H7 (cell line): ENCODE data around the gene CUL1. TPM values are rescaled to one million over a fixed set of nuclear protein-coding genes. Genes with fewer than 3 reads are reported as not detected.

Source experiments
- DNase-seq: peaks from one replicate; pipeline ENCODE4 v3.0.0; 2012
- H3K27me3 ChIP-seq: 2 replicates; pipeline ENCODE4 v1.6.0; 2011; ENCODE audit warnings: mild to moderate bottlenecking, low read length; ENCODE audit not compliant: control insufficient read depth, insufficient read depth
- H3K36me3 ChIP-seq: replicated peaks from 2 replicates; pipeline ENCODE4 v1.5.1; 2011; ENCODE audit warnings: low read length; ENCODE audit not compliant: control insufficient read depth, insufficient read depth
- H3K4me3 ChIP-seq: 2 replicates; pipeline ENCODE4 v1.5.1; 2011; ENCODE audit warnings: low read depth, mild to moderate bottlenecking, control low read depth, low read length, moderate library complexity; ENCODE audit not compliant: insufficient read depth
- total RNA-seq: library from RNA; depleted of rRNA; stranded (reverse); fragments of >200 nt; shearing (Covaris generic); gene quantifications from 2 replicates; pipeline ENCODE4 v1.2.3, GENCODE V29; 2014

CUL1 gene
- total RNA-seq, 1 experiment from 2014 or later: 46.7 TPM

- Histone ChIP-seq H3K4me3 (no peak overlapping the region), H3K36me3 (no peaks in the 10 kb centered on the region), H3K27me3 (no peaks in the 10 kb centered on the region)
- no peak for DNase-seq
Measured at GRCh38 chr7:148746135-148746534, 47.4 kb downstream of the CUL1 start.

- no peaks in the 10 kb centered on the region for H3K36me3 ChIP-seq
- H3K4me3 ChIP-seq: no peak overlapping the region
- peak; percentile 90 for DNase-seq
- no peaks in the 10 kb centered on the region for H3K27me3 ChIP-seq
Measured at GRCh38 chr7:148747274-148747673, 48.6 kb downstream of the CUL1 start.

- Histone ChIP-seq H3K36me3 (no peaks in the 10 kb centered on the region), H3K27me3 (no peaks in the 10 kb centered on the region), H3K4me3 (no peak overlapping the region)
- no peak for DNase-seq
Measured at GRCh38 chr7:148750442-148751355, 52.0 kb downstream of the CUL1 start.

GRCh38 chr7:148753224-148753623 lies 54.5 kb downstream of the CUL1 start:
- Histone ChIP-seq H3K36me3 (no peaks in the 10 kb centered on the region; the same call in 1 of the 2 replicates), H3K4me3 (no peak overlapping the region), H3K27me3 (no peaks in the 10 kb centered on the region)
- DNase-seq: no peak

GRCh38 chr7:148754912-148755311 lies 56.2 kb downstream of the CUL1 start:
- no peak for DNase-seq
- Histone ChIP-seq H3K4me3 (no peak overlapping the region), H3K36me3 (no peaks in the 10 kb centered on the region; the same call in 1 of the 2 replicates), H3K27me3 (no peaks in the 10 kb centered on the region)

GRCh38 chr7:148761499-148762278 lies 63.0 kb downstream of the CUL1 start:
- no peak overlapping the region for H3K4me3 ChIP-seq
- peaks cover 2% of the 10 kb centered on the region for H3K36me3 ChIP-seq
- DNase-seq: no peak
- H3K27me3 ChIP-seq: no peaks in the 10 kb centered on the region

- no peak for DNase-seq
- H3K27me3 ChIP-seq: no peaks in the 10 kb centered on the region
- peaks cover 6% of the 10 kb centered on the region for H3K36me3 ChIP-seq
- H3K4me3 ChIP-seq: no peak overlapping the region
Measured at GRCh38 chr7:148763622-148764021, 64.9 kb downstream of the CUL1 start.

GRCh38 chr7:148770004-148770403 lies 71.3 kb downstream of the CUL1 start:
- Histone ChIP-seq H3K36me3 (peaks cover 8% of the 10 kb centered on the region), H3K27me3 (no peaks in the 10 kb centered on the region), H3K4me3 (no peak overlapping the region)
- DNase-seq: no peak

- Histone ChIP-seq H3K27me3 (no peaks in the 10 kb centered on the region), H3K4me3 (no peak overlapping the region), H3K36me3 (peaks cover 6% of the 10 kb centered on the region)
- DNase-seq: no peak
Measured at GRCh38 chr7:148772297-148773089, 73.8 kb downstream of the CUL1 start.

GRCh38 chr7:148773334-148773733 lies 74.6 kb downstream of the CUL1 start:
- Histone ChIP-seq H3K27me3 (no peaks in the 10 kb centered on the region), H3K4me3 (no peak overlapping the region), H3K36me3 (peaks cover 3% of the 10 kb centered on the region)
- no peak for DNase-seq

- H3K36me3 ChIP-seq: peaks cover 2% of the 10 kb centered on the region
- H3K27me3 ChIP-seq: no peaks in the 10 kb centered on the region
- no peak overlapping the region for H3K4me3 ChIP-seq
- DNase-seq: no peak
Measured at GRCh38 chr7:148774471-148774870, 75.8 kb downstream of the CUL1 start.

GRCh38 chr7:148782757-148783456 lies 84.2 kb downstream of the CUL1 start:
- Histone ChIP-seq H3K36me3 (peaks cover 4% of the 10 kb centered on the region), H3K27me3 (no peaks in the 10 kb centered on the region), H3K4me3 (no peak overlapping the region)
- DNase-seq: peak; percentile 53

GRCh38 chr7:148783801-148784527 lies 85.3 kb downstream of the CUL1 start:
- no peak for DNase-seq
- H3K36me3 ChIP-seq: peaks cover 12% of the 10 kb centered on the region
- H3K27me3 ChIP-seq: no peaks in the 10 kb centered on the region
- H3K4me3 ChIP-seq: no peak overlapping the region
